Measurements from ENCODE around the gene C5orf58. TPM values are rescaled to one million over a fixed set of nuclear protein-coding genes. Genes with fewer than 3 reads are reported as not detected.

Gene C5orf58
- total RNA-seq, 2 donors from 2014 or later: not detected

GRCh38 chr5:170288551-170288950 lies 55.8 kb downstream of the C5orf58 start:
- no peak for DNase-seq
- Histone ChIP-seq H3K9me3 (peaks cover 0 to 13% (median 0%) of the 10 kb centered on the region in 3 donors), H3K4me1 (no peaks in the 10 kb centered on the region), H3K4me3 (no peak overlapping the region), H3K27ac (no peak overlapping the region), H3K36me3 (replicated peaks in 1 of 2; ENCODE audit: insufficient read depth in 1 of 2, low read depth in 2 of 2) (no peaks in the 10 kb centered on the region), H3K27me3 (no peaks in the 10 kb centered on the region)
- no peak for ATAC-seq
- intact Hi-C loops (cut with DNase I): no loop called here
- TF ChIP-seq POLR2A (IDR thresholded peaks at IDR 0.05): no peak
- 42 to 49% methylated on average over 3 of the region's 3 CpGs for WGBS, 2 donors

- H3K36me3 ChIP-seq (replicated peaks in 1 of 2; ENCODE audit: insufficient read depth in 1 of 2, low read depth in 2 of 2): no peaks in the 10 kb centered on the region
- H3K4me1 ChIP-seq: no peaks in the 10 kb centered on the region
- no peak overlapping the region for H3K4me3 ChIP-seq
- 61 to 78% methylated on average over 3 of the region's 3 CpGs for WGBS, 2 donors
- no peak overlapping the region for H3K27ac ChIP-seq
- intact Hi-C loops (cut with DNase I): no loop called here
- no peaks in the 10 kb centered on the region for H3K27me3 ChIP-seq
- no peak for TF ChIP-seq CTCF (IDR thresholded peaks at IDR 0.05)
- TF ChIP-seq POLR2A (IDR thresholded peaks at IDR 0.05): no peak
- peaks cover 0 to 10% (median 0%) of the 10 kb centered on the region in 3 donors for H3K9me3 ChIP-seq
- DNase-seq (no peak), ATAC-seq (no peak)
Measured at GRCh38 chr5:170289121-170289520, 56.3 kb downstream of the C5orf58 start.

GRCh38 chr5:170289764-170290163 lies 57.0 kb downstream of the C5orf58 start:
- peak; percentile 57 for ATAC-seq
- Histone ChIP-seq H3K27ac (peak overlapping the region in 2 of 4 donors; percentile 6 to 35), H3K27me3 (no peaks in the 10 kb centered on the region), H3K4me1 (no peaks in the 10 kb centered on the region), H3K36me3 (replicated peaks in 1 of 2; ENCODE audit: insufficient read depth in 1 of 2, low read depth in 2 of 2) (no peaks in the 10 kb centered on the region), H3K4me3 (no peak overlapping the region), H3K9me3 (peaks cover 0 to 10% (median 0%) of the 10 kb centered on the region in 3 donors)
- TF ChIP-seq CTCF (IDR thresholded peaks at IDR 0.05): no peak
- no peak for TF ChIP-seq POLR2A (IDR thresholded peaks at IDR 0.05)
- intact Hi-C loops (cut with DNase I): no loop called here
- 44 to 51% methylated on average over 4 of the region's 4 CpGs for WGBS, 2 donors
- peak in 1 of 4 donors; percentile 51 for DNase-seq

- no peak for DNase-seq
- no peak for TF ChIP-seq POLR2A (IDR thresholded peaks at IDR 0.05)
- no peak for TF ChIP-seq CTCF (IDR thresholded peaks at IDR 0.05)
- Histone ChIP-seq H3K36me3 (replicated peaks in 1 of 2; ENCODE audit: insufficient read depth in 1 of 2, low read depth in 2 of 2) (no peaks in the 10 kb centered on the region), H3K27me3 (no peaks in the 10 kb centered on the region), H3K4me1 (no peaks in the 10 kb centered on the region), H3K4me3 (no peak overlapping the region), H3K9me3 (peaks cover 0 to 10% (median 0%) of the 10 kb centered on the region in 3 donors), H3K27ac (no peak overlapping the region)
- ATAC-seq: no peak
- intact Hi-C loops (cut with DNase I): no loop called here
- 54 to 56% methylated on average over 3 of the region's 3 CpGs for WGBS, 2 donors
Measured at GRCh38 chr5:170290498-170290897, 57.7 kb downstream of the C5orf58 start.

- ATAC-seq (no peak), DNase-seq (no peak)
- TF ChIP-seq CTCF (IDR thresholded peaks at IDR 0.05): no peak
- no peak for TF ChIP-seq POLR2A (IDR thresholded peaks at IDR 0.05)
- H3K36me3 ChIP-seq (replicated peaks in 1 of 2; ENCODE audit: insufficient read depth in 1 of 2, low read depth in 2 of 2): no peaks in the 10 kb centered on the region
- 71 to 75% methylated on average over 4 of the region's 4 CpGs for WGBS, 2 donors
- H3K27ac ChIP-seq: no peak overlapping the region
- H3K4me3 ChIP-seq: no peak overlapping the region
- H3K4me1 ChIP-seq: no peaks in the 10 kb centered on the region
- peaks cover 0 to 10% (median 0%) of the 10 kb centered on the region in 3 donors for H3K9me3 ChIP-seq
- no peaks in the 10 kb centered on the region for H3K27me3 ChIP-seq
- intact Hi-C loops (cut with DNase I): no loop called here
Measured at GRCh38 chr5:170292179-170293104, 59.7 kb downstream of the C5orf58 start.
